Gastroesophageal sphincter (tissue), 3 donors: ENCODE results near the gene HERC4.

Experiments used
- POLR2A ChIP-seq, 2 donors: fragments of 450-650 bp; IDR thresholded peaks; one replicate each; pipeline ENCODE4 v1.6.1; 2017; ENCODE audit warnings: antibody characterized with exemption in 2 of 2, mild to moderate bottlenecking in 2 of 2, moderate library complexity in 1 of 2
- POLR2AphosphoS5 ChIP-seq: sonication (generic); formaldehyde crosslinking; IDR thresholded peaks from one replicate; pipeline ENCODE4 v1.6.1; 2017; ENCODE audit warnings: antibody characterized with exemption
- TF ChIP-seq, protein P1 (sequence below), 4 experiments: fragments of 200-600 bp in 2 of 4; fragments of 450-650 bp in 2 of 4; sonication (generic) in 1 of 4; IDR thresholded peaks; one replicate each; pipeline ENCODE4 v1.5.1; 2017 to 2019; ENCODE audit warnings: antibody characterized with exemption in 4 of 4, mild to moderate bottlenecking in 2 of 4, moderate library complexity in 2 of 4

GRCh38 chr10:67926951-67927350, 148.1 kb downstream of the HERC4 start:
- TF ChIP-seq, protein P1, sequence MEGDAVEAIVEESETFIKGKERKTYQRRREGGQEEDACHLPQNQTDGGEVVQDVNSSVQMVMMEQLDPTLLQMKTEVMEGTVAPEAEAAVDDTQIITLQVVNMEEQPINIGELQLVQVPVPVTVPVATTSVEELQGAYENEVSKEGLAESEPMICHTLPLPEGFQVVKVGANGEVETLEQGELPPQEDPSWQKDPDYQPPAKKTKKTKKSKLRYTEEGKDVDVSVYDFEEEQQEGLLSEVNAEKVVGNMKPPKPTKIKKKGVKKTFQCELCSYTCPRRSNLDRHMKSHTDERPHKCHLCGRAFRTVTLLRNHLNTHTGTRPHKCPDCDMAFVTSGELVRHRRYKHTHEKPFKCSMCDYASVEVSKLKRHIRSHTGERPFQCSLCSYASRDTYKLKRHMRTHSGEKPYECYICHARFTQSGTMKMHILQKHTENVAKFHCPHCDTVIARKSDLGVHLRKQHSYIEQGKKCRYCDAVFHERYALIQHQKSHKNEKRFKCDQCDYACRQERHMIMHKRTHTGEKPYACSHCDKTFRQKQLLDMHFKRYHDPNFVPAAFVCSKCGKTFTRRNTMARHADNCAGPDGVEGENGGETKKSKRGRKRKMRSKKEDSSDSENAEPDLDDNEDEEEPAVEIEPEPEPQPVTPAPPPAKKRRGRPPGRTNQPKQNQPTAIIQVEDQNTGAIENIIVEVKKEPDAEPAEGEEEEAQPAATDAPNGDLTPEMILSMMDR (IDR thresholded peaks at IDR 0.05): no peak
- TF ChIP-seq POLR2A (IDR thresholded peaks at IDR 0.05): no peak
- TF ChIP-seq POLR2AphosphoS5: no peak
